SK-N-SH treated with all-trans-retinoic acid at 6 μM for 48 hours (cell line): ENCODE results near the gene AIP.

ENCODE experiments used
- ATAC-seq: fragments of 200-7000 bp; cut with Tn5 transposase; 3 replicates; pipeline ENCODE4 v1.9.1; 2020; ENCODE audit warnings: mild to moderate bottlenecking, moderate library complexity
- ARNTL ChIP-seq: fragments of 450-650 bp; formaldehyde crosslinking; IDR thresholded peaks from 2 replicates; pipeline ENCODE4 v1.5.0; 2020; ENCODE audit warnings: low read depth, mild to moderate bottlenecking, moderate library complexity, borderline replicate concordance
- BACH2 ChIP-seq: fragments of 250-450 bp; sonication (Bioruptor Pico); IDR thresholded peaks from 2 replicates; pipeline ENCODE4 v1.9.0; 2021; ENCODE audit warnings: mild to moderate bottlenecking, borderline replicate concordance
- CREB5 ChIP-seq: fragments of 250-450 bp; sonication (Bioruptor Pico); IDR thresholded peaks from 2 replicates; pipeline ENCODE4 v1.5.1; 2020; ENCODE audit warnings: low read depth, mild to moderate bottlenecking, moderate library complexity
- CSDC2 ChIP-seq: fragments of 250-450 bp; sonication (Bioruptor Pico); IDR thresholded peaks from 2 replicates; pipeline ENCODE4 v1.5.0; 2020; ENCODE audit warnings: mild to moderate bottlenecking, moderate library complexity
- CSRNP3 ChIP-seq: fragments of 250-450 bp; sonication (Bioruptor Pico); IDR thresholded peaks from 2 replicates; pipeline ENCODE4 v1.5.1; 2021; ENCODE audit warnings: mild to moderate bottlenecking, moderate library complexity
- ESRRG ChIP-seq: fragments of 250-450 bp; sonication (Bioruptor Pico); IDR thresholded peaks from 2 replicates; pipeline ENCODE4 v1.6.1; 2021; ENCODE audit warnings: mild to moderate bottlenecking
- GLIS3 ChIP-seq: fragments of 250-450 bp; sonication (Bioruptor Pico); IDR thresholded peaks from 2 replicates; pipeline ENCODE4 v1.5.0; 2020; ENCODE audit warnings: mild to moderate bottlenecking, moderate library complexity
- ISL1 ChIP-seq: fragments of 250-450 bp; sonication (Bioruptor Pico); IDR thresholded peaks from 2 replicates; pipeline ENCODE4 v2.1.2; 2022; ENCODE audit warnings: mild to moderate bottlenecking, moderate library complexity
- OSR1 ChIP-seq: fragments of 250-450 bp; sonication (Bioruptor Pico); IDR thresholded peaks from 2 replicates; pipeline ENCODE4 v1.8.0; 2022; ENCODE audit warnings: moderate library complexity, mild to moderate bottlenecking, inconsistent platforms
- PATZ1 ChIP-seq: fragments of 250-450 bp; sonication (Bioruptor Pico); IDR thresholded peaks from 2 replicates; pipeline ENCODE4 v1.8.0; 2020; ENCODE audit warnings: mild to moderate bottlenecking, moderate library complexity, borderline replicate concordance
- PPARA ChIP-seq: fragments of 250-450 bp; sonication (Bioruptor Pico); IDR thresholded peaks from 2 replicates; pipeline ENCODE4 v1.5.0; 2020; ENCODE audit warnings: mild to moderate bottlenecking, borderline replicate concordance
- SNAI2 ChIP-seq: fragments of 250-450 bp; sonication (Bioruptor Pico); IDR thresholded peaks from 2 replicates; pipeline ENCODE4 v1.5.0; 2020; ENCODE audit warnings: mild to moderate bottlenecking, moderate library complexity
- TCF4 ChIP-seq: fragments of 250-450 bp; sonication (Bioruptor Pico); IDR thresholded peaks from 2 replicates; pipeline ENCODE4 v1.8.0; 2021; ENCODE audit warnings: mild to moderate bottlenecking, moderate library complexity, borderline replicate concordance
- TOX ChIP-seq: fragments of 250-450 bp; sonication (Bioruptor Pico); IDR thresholded peaks from 2 replicates; pipeline ENCODE4 v1.8.0; 2021; ENCODE audit warnings: mild to moderate bottlenecking, moderate library complexity, borderline replicate concordance
- TSHZ2 ChIP-seq: fragments of 250-450 bp; sonication (Bioruptor Pico); IDR thresholded peaks from 2 replicates; pipeline ENCODE4 v1.5.0; 2020; ENCODE audit warnings: mild to moderate bottlenecking, moderate library complexity
- ZC3H10 ChIP-seq: fragments of 250-450 bp; sonication (Bioruptor Pico); IDR thresholded peaks from 2 replicates; pipeline ENCODE4 v1.5.1; 2021; ENCODE audit warnings: mild to moderate bottlenecking, moderate library complexity
- ZFP3 ChIP-seq: fragments of 250-450 bp; sonication (Bioruptor Pico); IDR thresholded peaks from 2 replicates; pipeline ENCODE4 v1.5.0; 2020; ENCODE audit warnings: mild to moderate bottlenecking, moderate library complexity
- ZFP30 ChIP-seq: fragments of 450-650 bp; formaldehyde crosslinking; IDR thresholded peaks from 2 replicates; pipeline ENCODE4 v1.5.0; 2022; ENCODE audit warnings: mild to moderate bottlenecking, moderate library complexity
- ZNF565 ChIP-seq: fragments of 450-650 bp; formaldehyde crosslinking; conservative IDR thresholded peaks from 2 replicates; pipeline ENCODE4 v1.5.0; 2020; ENCODE audit warnings: low read depth, mild to moderate bottlenecking, moderate library complexity
- ZNF70 ChIP-seq: fragments of 450-650 bp; formaldehyde crosslinking; IDR thresholded peaks from 2 replicates; pipeline ENCODE4 v1.5.0; 2020; ENCODE audit warnings: mild to moderate bottlenecking, moderate library complexity
- ZNF8 ChIP-seq: fragments of 450-650 bp; formaldehyde crosslinking; IDR thresholded peaks from 2 replicates; pipeline ENCODE4 v1.5.0; 2020; ENCODE audit warnings: mild to moderate bottlenecking, moderate library complexity

AIP gene

GRCh38 chr11:67455054-67455453, 27.8 kb upstream of the AIP start, which contains the start of gene CABP4:
Gene CABP4, plus strand, starts transcription at chr11:67455354. Its CDS starts 70 bp downstream, at chr11:67455424.
- no peak for ATAC-seq
- no peak for TF ChIP-seq TCF4
- no peak for TF ChIP-seq GLIS3 (CRISPR knock-in tag)
- no peak for TF ChIP-seq OSR1 (CRISPR knock-in tag)
- TF ChIP-seq ZNF8 (CRISPR knock-in tag) = no peak
- no peak for TF ChIP-seq ARNTL
- TF ChIP-seq ZFP30 = no peak
- TF ChIP-seq PATZ1 (CRISPR knock-in tag) = no peak
- TF ChIP-seq CSRNP3 (CRISPR knock-in tag) = no peak
- TF ChIP-seq CSDC2 (CRISPR knock-in tag) = no peak
- TF ChIP-seq ESRRG (CRISPR knock-in tag) = no peak
- TF ChIP-seq ISL1 (CRISPR knock-in tag) = no peak
- TF ChIP-seq ZFP3 = no peak
- TF ChIP-seq TSHZ2 (CRISPR knock-in tag) = no peak
- TF ChIP-seq BACH2 = no peak
- no peak for TF ChIP-seq PPARA (CRISPR knock-in tag)
- TF ChIP-seq ZC3H10 (CRISPR knock-in tag) = no peak
- TF ChIP-seq ZNF70 (CRISPR knock-in tag) = no peak
- no peak for TF ChIP-seq ZNF565 (CRISPR knock-in tag)
- TF ChIP-seq SNAI2 (CRISPR knock-in tag) = no peak
- TF ChIP-seq CREB5 = no peak

- ATAC-seq = no peak
- TF ChIP-seq OSR1 (CRISPR knock-in tag) = no peak
- TF ChIP-seq ISL1 (CRISPR knock-in tag) = no peak
- no peak for TF ChIP-seq SNAI2 (CRISPR knock-in tag)
- TF ChIP-seq ARNTL = no peak
- TF ChIP-seq ZNF8 (CRISPR knock-in tag) = no peak
- TF ChIP-seq TOX (CRISPR knock-in tag) = no peak
- TF ChIP-seq, all 23 proteins: peak for 0
Observed at GRCh38 chr11:67456068-67456705, 26.6 kb upstream of the AIP start.

GRCh38 chr11:67457453-67457852, 25.4 kb upstream of the AIP start:
- TF ChIP-seq BACH2 = no peak
- no peak for TF ChIP-seq OSR1 (CRISPR knock-in tag)
- no peak for TF ChIP-seq PATZ1 (CRISPR knock-in tag)
- no peak for TF ChIP-seq ZFP3
- TF ChIP-seq ZNF70 (CRISPR knock-in tag) = no peak
- TF ChIP-seq ZFP30 = no peak
- TF ChIP-seq, all 23 proteins: peak for 0
- ATAC-seq = no peak
